ENCODE measurements around the gene PLEKHA6.

PLEKHA6 gene

DNA sequence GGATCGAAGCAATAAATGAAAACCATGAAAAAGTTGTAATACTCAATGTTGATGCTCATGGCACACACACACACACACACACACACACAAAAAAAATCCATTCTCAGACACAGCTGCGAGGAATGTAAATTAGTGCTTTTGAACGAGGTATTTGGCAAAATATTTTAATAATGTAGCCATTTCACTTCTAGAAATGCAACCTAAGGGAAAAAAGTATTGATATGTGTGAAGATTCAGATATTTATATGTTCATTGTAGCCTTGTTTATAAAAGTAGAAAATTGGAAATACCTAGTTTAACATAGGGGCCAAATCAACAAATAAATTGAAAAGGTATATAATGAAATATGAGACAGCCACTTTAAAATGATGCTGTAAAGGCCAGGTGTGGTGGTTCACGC lies 3.8 kb downstream of the PLEKHA6 start:
- DNase-seq, result no peak

- DNase-seq, result no peak
Observed at GRCh38 chr1:204354579-204354978, 5.2 kb downstream of the PLEKHA6 start.

- no peak for DNase-seq
Observed at GRCh38 chr1:204353213-204353910, 6.4 kb downstream of the PLEKHA6 start.

- peak; percentile 88 for DNase-seq
Observed at GRCh38 chr1:204350857-204351573, 8.7 kb downstream of the PLEKHA6 start.

- DNase-seq, result no peak
Observed at GRCh38 chr1:204350312-204350711, 9.4 kb downstream of the PLEKHA6 start.

- DNase-seq, result no peak
Observed at GRCh38 chr1:204349602-204350001, 10.1 kb downstream of the PLEKHA6 start.

GRCh38 chr1:204348722-204349121 lies 11.0 kb downstream of the PLEKHA6 start:
- peak; percentile 21 for DNase-seq

- no peak for DNase-seq
Observed at GRCh38 chr1:204348242-204348641, 11.5 kb downstream of the PLEKHA6 start.

- no peak for DNase-seq
Observed at GRCh38 chr1:204345941-204346645, 13.6 kb downstream of the PLEKHA6 start.

GRCh38 chr1:204345438-204345841 lies 14.3 kb downstream of the PLEKHA6 start:
- DNase-seq, result no peak

- peak; percentile 38 for DNase-seq
Observed at GRCh38 chr1:204344665-204345355, 14.9 kb downstream of the PLEKHA6 start.

DNA sequence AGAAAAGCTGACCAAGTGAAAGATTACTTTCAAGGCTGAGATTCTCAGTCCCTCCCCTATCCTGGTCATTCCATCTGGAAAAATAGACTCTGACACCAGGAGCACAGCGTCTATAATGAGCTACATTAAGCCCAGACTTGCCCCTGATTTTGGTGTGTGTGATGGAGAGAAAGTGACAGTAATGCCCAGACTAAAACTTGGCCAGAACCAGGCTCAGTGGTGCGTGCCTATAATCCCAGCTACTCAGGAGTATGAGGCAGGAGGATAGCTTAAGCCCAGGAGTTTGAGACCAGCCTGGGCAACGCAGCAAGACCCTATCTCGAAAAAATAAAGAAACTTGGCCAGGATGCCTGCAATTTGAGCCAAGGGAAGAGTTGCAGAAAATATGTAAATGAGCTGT lies 15.9 kb downstream of the PLEKHA6 start:
- DNase-seq, result no peak

DNA sequence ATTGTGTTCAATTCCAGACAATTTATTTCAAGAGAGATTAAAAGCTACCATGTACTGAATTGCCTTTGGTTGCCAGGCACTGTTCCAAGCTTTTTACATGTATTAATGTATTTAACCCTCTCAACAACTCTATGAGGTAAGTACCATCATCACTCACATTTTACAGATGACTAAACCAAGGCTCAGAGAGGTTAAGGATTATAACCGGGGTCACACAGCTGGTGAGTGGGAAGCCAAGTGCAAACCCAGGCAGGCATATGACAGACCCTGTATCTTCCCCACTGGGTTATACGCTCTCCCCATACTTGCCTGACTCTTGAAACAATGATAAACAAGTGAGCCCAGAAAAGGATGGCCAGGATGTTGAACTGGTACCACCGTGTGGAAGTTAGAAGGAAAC lies 16.5 kb downstream of the PLEKHA6 start:
- DNase-seq, result no peak

- no peak for DNase-seq
Observed at GRCh38 chr1:204342310-204342709, 17.4 kb downstream of the PLEKHA6 start.

GRCh38 chr1:204341380-204341779 lies 18.3 kb downstream of the PLEKHA6 start:
- peak; percentile 76 for DNase-seq

- DNase-seq, result peak; percentile 99
Observed at GRCh38 chr1:204340081-204340889, 19.4 kb downstream of the PLEKHA6 start.

GRCh38 chr1:204339541-204339940 lies 20.2 kb downstream of the PLEKHA6 start:
- DNase-seq, result no peak

DNA sequence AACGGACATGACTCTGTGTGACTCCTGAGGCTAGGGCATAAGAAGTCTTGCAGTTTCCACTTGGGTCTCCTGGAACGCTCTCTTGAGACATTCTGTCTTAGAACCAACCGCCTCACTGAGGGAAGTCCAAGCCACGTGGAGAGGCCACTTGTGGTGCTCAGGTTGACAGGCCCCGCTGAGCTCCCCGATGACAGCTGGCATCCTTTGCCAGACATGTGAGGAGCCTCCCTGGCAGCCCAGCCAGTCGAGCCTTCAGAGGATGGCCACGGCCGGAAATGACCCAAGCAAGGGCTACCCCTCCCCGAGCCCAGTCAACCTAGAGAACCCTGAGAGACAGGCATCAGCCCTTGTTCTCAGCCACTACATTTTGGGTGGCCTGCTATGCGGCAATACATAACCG lies 20.7 kb downstream of the PLEKHA6 start:
- no peak for DNase-seq

GRCh38 chr1:204338360-204338759 lies 21.4 kb downstream of the PLEKHA6 start:
- DNase-seq, result no peak

DNA sequence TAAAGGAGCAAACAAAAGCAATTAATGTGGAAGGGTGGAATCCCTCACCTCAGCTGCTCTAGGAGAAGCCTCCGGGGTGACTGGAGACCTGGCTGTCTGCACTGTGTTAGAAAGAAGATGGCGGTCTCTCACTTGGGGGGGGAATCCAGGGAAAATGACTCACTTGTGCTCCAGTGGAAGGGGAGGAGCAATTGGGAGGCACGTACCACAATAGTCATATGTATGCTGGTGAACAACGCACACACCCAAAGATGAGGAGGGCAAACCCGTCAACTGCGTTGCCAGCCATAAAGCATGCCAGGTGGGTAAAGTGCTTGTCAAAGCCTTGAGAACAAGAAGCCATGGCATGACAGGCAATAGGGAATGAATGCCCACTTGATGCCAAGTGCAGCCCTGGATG lies 22.1 kb downstream of the PLEKHA6 start:
- no peak for DNase-seq

- DNase-seq, result no peak
Observed at GRCh38 chr1:204337036-204337429, 22.7 kb downstream of the PLEKHA6 start.

DNA sequence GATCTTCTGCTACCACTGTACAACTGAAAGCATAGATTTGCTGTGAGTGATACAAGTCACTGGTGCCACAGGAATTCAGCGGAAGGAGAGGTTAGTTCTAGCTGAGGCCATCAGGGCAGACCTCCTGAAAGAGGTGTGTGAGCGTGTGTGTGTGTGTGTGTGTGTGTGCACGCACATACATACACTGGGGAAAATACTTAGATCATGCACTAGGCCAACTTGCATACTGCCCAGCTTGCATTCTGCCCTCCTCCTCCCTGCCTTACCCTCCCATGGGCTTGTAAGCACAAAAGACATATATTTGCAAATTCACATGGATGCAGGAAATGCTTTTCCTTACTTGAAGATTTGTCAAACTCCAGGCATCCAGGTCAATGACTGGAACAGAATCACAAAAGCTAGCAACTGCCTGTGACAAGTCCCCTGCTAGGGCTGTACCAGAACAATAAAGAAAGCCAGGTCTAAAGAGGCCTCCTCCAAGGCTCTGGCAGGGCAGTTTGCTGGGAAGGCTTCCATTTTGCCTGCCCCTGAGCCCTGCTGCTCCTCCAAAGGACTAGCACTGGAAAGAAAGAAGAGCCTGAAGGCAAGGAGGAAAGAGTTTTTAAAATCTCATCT lies 23.2 kb downstream of the PLEKHA6 start:
- no peak for DNase-seq

All from NCI-H69 (cell line).